HG02759 (cell line): ENCODE data around the gene MT1X.

Experiments used
- ATAC-seq: cut with Tn5 transposase; IDR thresholded peaks from one replicate; pipeline ENCODE4 v1.9.1; 2021; ENCODE audit warnings: mild to moderate bottlenecking, moderate library complexity; ENCODE audit not compliant: unreplicated experiment

MT1X gene

GRCh38 chr16:56681939-56682702 lies at the start of gene MT1X:
TSS of gene MT1X (plus strand) at chr16:56682470. CDS start at chr16:56682541, 71 bp downstream.
- ATAC-seq: peak; percentile 99

GRCh38 chr16:56632848-56633365 lies 49.4 kb upstream of the MT1X start:
- no peak for ATAC-seq

GRCh38 chr16:56633535-56633934 lies 48.7 kb upstream of the MT1X start:
- no peak for ATAC-seq

DNA sequence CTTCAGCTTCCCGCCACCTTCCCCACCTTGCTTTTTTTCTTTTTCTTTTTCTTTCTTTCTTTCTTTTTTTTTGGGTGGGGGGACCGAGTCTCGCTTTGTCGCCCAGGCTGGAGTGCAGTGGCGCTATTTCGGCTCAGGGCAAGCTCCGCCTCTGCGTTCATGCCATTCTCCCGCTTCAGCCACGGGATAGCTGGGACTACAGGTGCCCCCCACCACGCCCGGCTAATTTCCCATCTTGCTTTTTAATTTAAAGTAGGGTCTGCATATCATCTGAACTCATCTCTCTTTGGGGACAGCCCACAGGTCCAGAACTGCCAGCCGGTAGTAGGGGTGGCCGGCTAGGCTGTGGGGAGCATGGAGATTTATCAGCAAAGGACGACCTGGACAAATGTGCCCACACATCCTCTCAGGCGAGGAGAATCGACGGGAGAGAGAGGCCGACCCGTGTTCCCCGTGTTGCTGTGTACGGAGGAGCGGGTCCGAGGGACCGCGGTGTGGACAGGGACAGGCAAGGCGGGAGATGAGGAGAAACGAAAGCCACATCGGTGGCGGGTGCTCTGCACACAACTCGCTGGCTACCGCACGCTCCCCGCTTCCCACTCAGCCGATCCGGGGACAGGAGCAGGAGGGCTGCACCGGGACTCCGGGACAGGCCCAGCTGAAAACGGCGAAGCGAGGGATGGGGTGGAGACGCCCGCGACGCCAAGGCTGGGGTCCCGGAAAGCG lies 47.4 kb upstream of the MT1X start:
- no peak for ATAC-seq

- no peak for ATAC-seq
These were observed 46.8 kb upstream of the MT1X start for GRCh38 chr16:56635441-56635967.

DNA sequence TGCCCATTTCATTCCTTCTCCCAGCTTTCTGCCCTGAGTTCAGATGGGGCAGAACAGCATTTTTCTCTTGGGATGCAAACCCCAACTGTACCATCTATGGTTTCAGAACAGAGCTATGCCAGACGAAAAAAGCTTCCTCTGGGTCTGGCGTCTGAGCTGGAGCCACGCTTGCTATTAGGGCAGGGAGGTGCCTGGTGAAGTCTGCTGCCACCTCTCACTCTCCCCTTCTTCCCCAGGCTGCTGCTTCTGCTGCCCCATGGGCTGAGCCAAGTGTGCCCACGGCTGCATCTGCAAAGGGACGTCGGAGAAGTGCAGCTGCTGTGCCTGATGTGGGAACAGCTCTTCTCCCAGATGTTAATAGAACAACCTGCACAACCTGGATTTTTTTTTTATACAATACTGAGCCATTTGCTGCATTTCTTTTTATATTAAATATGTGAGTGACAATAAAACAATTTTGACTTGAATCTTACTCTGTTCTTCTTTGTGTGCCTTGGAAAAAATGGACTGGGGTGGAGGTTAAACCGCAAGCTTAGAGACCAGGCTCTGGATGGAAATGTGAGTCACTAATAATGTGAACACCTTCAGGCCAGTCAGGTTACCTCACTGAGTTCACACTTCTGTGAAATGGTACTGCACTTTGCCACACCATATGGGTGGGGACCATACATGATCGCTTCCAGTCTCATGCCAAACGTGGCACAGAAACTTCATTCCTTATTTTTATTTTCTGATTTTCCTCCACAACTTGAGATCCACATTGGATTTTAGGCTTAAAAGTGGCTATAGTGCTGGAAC lies 45.5 kb upstream of the MT1X start:
- ATAC-seq: no peak

DNA sequence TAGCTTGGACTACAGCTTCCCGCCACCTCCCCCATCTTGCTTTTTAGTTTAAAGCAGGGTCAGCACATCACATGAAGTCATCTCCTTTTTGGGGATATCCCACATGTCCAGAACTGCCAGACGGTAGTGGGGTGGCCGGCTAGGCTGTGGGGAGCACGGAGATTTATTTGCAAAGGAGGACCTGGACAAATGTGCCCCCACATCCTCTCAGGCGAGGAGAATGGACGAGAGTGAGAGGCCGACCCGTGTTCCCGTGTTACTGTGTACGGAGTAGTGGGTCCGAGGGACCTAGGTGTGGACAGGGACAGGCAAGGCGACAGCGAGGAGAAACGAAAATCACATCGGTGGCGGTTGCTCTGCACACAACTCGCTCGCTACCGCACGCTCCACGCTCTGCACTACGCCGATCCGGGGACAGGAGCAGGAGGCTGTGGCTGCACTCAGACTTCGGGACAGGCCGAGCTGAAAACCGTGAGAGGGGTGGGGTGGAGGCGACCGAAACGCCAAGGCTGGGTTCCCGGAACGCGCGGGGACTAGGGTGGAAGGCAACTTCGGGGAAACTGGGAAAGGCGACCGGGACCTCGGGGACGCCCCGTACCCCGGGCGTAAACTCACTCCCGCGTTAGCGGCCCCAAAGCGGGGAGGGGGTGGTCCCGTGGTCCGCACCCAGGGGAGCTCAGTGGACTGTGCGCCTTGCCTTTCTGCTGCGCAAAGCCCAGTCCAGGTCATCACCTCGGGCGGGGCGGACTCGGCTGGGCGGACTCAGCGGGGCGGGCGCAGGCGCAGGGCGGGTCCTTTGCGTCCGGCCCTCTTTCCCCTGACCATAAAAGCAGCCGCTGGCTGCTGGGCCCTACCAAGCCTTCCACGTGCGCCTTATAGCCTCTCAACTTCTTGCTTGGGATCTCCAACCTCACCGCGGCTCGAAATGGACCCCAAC lies 44.2 kb upstream of the MT1X start, which contains the start of gene MT1A:
MT1A (plus strand) TSS at position 853 of the 937 bp plus-strand sequence; CDS start at position 926, 73 bp downstream.
- no peak for ATAC-seq

DNA sequence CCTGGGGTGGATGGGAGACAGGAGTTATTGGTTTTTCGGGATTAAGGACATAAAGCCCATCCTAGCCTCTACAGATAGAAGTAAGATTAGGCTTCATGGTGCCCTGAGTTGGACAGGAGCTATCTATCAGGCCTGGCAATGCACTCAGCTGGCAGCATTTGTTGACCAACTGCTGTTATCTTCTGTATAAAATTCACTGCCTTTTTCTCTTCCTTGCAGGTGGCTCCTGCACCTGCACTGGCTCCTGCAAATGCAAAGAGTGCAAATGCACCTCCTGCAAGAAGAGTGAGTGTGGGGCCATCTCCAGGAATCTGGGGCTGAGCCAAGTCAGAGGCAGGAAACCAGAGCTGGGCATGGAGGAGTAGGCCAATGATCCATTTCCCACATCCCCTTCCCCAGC lies 43.2 kb upstream of the MT1X start:
- no peak for ATAC-seq

DNA sequence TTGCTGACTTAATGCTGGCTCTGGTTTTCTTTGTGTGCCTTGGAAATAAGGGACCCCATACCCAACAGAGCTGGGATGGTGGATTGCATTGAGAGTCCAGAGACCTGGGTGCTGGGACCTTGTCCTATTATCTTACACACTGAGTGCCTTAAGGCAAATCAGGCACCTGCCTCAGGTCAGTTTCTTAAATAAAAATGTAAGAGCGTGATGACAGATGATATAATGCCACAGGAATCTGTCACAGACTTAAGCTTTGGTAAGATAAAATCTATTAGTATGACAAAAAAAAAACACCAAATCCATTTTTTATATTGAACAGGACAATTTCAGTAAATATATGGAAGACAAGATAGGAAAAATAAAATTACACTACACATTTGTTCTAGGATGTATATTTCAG lies 42.2 kb upstream of the MT1X start:
- no peak for ATAC-seq

GRCh38 chr16:56641166-56641565 lies 41.1 kb upstream of the MT1X start:
- ATAC-seq: no peak

DNA sequence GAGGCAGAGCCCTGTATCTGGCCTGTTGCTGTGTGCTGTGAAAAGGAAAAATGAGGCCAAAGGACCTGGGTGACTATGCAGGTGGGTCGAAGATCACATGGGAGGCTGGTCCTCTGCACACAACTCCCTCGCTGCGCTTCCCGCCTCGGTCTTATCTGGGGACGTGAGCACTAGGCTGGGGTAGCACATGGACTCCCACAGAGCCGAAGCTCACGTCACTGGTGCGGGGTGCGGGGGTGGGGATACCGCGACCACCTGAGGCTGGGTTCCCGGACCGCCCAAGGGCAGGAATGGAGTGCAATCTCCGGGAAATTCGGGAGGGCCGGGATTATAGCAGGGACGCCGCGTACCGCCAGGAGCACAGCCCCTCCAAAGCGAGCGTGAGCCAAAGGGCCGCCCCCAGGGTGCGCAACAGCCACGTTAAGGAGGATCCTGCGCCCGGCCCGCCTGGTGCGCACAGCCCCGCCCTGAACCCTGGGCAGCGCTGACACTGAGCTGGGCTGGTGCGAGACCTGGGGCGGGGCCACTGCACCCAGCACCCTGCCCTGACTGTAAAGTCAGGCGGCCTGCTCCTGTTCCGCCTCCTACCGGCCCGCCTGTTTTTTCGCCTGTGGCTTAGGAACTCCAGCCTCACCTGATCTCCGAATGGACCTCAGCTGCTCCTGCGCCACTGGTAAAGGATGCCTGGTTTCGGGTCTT lies 39.0 kb upstream of the MT1X start:
- peak; percentile 94 for ATAC-seq

- no peak for ATAC-seq
These were observed 38.4 kb upstream of the MT1X start for GRCh38 chr16:56643833-56644232.

GRCh38 chr16:56645311-56645710 lies 37.0 kb upstream of the MT1X start:
- ATAC-seq: no peak

GRCh38 chr16:56645838-56646237 lies 36.4 kb upstream of the MT1X start:
- ATAC-seq: no peak

DNA sequence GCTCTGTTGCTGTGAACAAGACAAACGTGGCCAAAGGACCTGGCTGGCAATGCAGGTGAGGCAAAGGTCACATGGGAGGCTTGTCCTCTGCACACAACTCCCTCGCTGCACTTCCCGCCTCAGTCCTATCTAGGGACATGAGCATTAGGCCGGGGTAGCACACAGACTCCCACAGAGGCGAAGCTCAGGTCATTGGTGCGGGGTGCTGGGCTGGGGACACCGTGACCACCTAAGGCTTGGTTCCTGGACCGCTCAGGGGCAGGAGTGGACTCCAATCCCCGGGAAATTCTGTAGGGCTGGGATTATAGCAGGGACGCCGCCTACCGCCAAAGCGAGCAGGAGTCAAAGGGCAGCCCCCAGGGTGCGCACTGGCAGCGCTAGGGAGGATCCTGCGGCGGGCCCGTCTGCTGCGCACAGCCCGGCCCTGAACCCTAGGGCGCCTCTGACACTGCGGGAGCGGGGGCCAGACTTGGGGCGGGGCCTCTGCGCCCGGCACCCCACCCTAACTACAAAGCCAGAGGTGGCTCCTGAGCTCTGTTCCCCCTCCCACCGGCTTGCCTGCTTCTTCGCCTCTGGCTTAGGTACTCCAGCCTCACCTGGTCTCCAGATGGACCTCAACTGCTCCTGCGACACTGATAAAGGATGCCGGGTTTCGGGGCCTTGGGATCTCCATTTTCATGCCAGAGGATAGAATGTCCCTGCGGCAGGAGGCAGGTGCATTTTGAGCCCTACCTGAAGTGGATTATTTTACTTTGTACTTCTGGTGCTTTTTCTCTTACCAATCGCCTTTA lies 34.4 kb upstream of the MT1X start:
- no peak for ATAC-seq

- ATAC-seq: no peak
These were observed 33.0 kb upstream of the MT1X start for GRCh38 chr16:56649271-56649670.

DNA sequence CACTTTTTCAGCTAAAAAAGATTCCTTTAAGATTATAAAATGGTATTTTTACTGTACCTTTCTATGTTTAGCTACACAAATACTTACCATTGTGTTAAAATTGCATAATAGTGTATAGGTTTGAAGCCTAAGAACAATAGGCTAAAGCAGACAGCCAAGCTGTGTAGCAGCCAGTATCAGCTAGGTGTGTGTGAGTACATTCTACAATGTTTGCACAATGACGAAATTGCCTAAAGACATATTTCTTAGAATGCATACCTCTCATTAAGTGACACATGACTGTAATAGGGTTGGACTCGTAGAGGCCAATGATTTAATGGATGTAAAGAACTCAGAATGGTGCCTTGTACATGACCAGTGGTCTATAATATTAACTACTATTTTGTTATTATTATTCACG lies 32.5 kb upstream of the MT1X start:
- no peak for ATAC-seq

DNA sequence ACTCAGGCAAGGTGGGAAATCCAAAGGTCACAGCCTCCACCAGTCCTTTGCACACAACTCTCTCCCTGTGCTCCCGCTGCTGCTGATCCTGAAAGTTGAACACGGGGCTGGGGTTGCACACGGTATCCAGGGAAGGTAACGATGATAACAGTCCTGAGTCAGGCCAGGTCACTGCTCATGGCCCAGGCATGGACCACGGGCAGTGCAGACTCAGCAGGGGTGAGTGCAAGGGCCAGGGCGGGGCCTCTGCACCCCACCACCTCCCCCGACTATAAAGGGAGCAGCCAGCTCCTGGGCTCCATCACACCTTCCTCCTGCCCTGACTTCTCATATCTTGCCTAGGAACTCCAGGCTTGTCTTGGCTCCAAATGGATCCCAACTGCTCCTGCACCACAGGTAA lies 30.7 kb upstream of the MT1X start, which contains the start of gene MT1B:
MT1B (plus strand) TSS at position 301 of the 400 bp plus-strand sequence; CDS start at position 369, 68 bp downstream.
- ATAC-seq: no peak
